DND-41 (cell line): ENCODE measurements around the gene MRPS27.

Source experiments
- ATAC-seq: fragments of 200-7000 bp; cut with Tn5 transposase; 3 replicates; pipeline ENCODE4 v1.9.1; 2021; ENCODE audit warnings: low read depth; ENCODE audit not compliant: insufficient read depth
- DNase-seq: peaks from one replicate; pipeline ENCODE4 v3.0.0-alpha.2; 2020
- H2AFZ ChIP-seq: 2 replicates; pipeline ENCODE4 v1.6.0; 2012; ENCODE audit warnings: low read depth, low read length
- H3K27ac ChIP-seq: 2 replicates; pipeline ENCODE4 v1.5.1; 2012; ENCODE audit warnings: low read length, inconsistent platforms
- H3K27me3 ChIP-seq: fragments of 200-600 bp; sonication (generic); 2 replicates; pipeline ENCODE4 v1.6.0; 2012; ENCODE audit warnings: low read length, mild to moderate bottlenecking, inconsistent platforms; ENCODE audit not compliant: insufficient read depth, poor library complexity
- H3K36me3 ChIP-seq: 2 replicates; pipeline ENCODE4 v1.5.1; 2012; ENCODE audit warnings: low read length, inconsistent platforms; ENCODE audit not compliant: insufficient read depth
- H3K4me1 ChIP-seq: 2 replicates; pipeline ENCODE4 v1.5.1; 2012; ENCODE audit warnings: mild to moderate bottlenecking, low read length; ENCODE audit not compliant: insufficient read depth
- H3K4me2 ChIP-seq: 2 replicates; pipeline ENCODE4 v1.6.0; 2012; ENCODE audit warnings: mild to moderate bottlenecking, moderate library complexity, low read length, inconsistent platforms; ENCODE audit not compliant: insufficient read depth
- H3K4me3 ChIP-seq, 2 experiments: fragments of 200-600 bp in 1 of 2; shearing (Covaris generic) in 1 of 2; 2 replicates each; pipeline ENCODE4 v1.5.1; 2012 to 2016; ENCODE audit warnings: inconsistent platforms in 2 of 2, low read length in 2 of 2, mild to moderate bottlenecking in 2 of 2, low read depth in 1 of 2, moderate library complexity in 1 of 2
- H3K79me2 ChIP-seq: 2 replicates; pipeline ENCODE4 v1.6.0; 2012; ENCODE audit warnings: low read length, inconsistent platforms; ENCODE audit not compliant: insufficient read depth
- H3K9ac ChIP-seq: 2 replicates; pipeline ENCODE4 v1.6.0; 2012; ENCODE audit warnings: low read depth, mild to moderate bottlenecking, inconsistent platforms, low read length, moderate library complexity
- H3K9me3 ChIP-seq: 2 replicates; pipeline ENCODE4 v1.5.1; 2012; ENCODE audit warnings: low read length, moderate library complexity, mild to moderate bottlenecking, inconsistent platforms; ENCODE audit not compliant: insufficient read depth, severe bottlenecking
- H4K20me1 ChIP-seq: 2 replicates; pipeline ENCODE4 v1.6.0; 2012; ENCODE audit warnings: low read length; ENCODE audit not compliant: insufficient read depth
- EZH2 ChIP-seq: IDR thresholded peaks from 3 replicates; pipeline ENCODE4 v1.6.1; 2012; ENCODE audit warnings: borderline replicate concordance, low read depth, mild to moderate bottlenecking, moderate library complexity, low read length, inconsistent platforms; ENCODE audit not compliant: severe bottlenecking
- TF ChIP-seq, protein P1 (sequence below): IDR thresholded peaks from 2 replicates; pipeline ENCODE4 v1.5.1; 2012; ENCODE audit warnings: borderline replicate concordance, low read length, moderate library complexity, mild to moderate bottlenecking; ENCODE audit not compliant: poor library complexity, severe bottlenecking; ENCODE audit errors: extremely low read depth

Gene MRPS27

DNA sequence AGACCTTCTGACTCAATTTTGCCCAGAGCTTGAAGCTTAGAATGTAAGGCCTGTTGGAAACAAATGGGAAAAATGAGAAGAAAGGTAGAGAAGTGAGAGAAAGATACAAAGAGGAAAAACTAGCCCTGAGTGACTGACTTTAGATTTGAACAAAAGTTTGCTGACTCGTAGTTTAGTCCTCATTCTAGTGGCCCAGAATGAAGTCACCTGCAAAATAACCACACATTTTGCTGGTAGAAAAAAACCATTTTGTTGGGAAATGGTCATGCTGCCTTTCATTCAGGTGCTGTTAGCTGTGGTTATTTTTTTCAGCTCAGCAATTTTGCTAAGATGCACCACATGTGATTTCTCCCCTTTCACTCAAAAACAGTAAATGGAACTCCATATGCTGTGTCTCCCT is 98.9 kb downstream of the MRPS27 start:
- no peaks in the 10 kb centered on the region for H3K79me2 ChIP-seq
- no peaks in the 10 kb centered on the region for H3K27me3 ChIP-seq
- H2AFZ ChIP-seq, result no peak overlapping the region
- no peak overlapping the region for H3K4me2 ChIP-seq
- ATAC-seq, result no peak
- no peak overlapping the region for H3K27ac ChIP-seq
- no peaks in the 10 kb centered on the region for H3K4me1 ChIP-seq
- H3K9ac ChIP-seq, result no peak overlapping the region
- TF ChIP-seq, protein P1, sequence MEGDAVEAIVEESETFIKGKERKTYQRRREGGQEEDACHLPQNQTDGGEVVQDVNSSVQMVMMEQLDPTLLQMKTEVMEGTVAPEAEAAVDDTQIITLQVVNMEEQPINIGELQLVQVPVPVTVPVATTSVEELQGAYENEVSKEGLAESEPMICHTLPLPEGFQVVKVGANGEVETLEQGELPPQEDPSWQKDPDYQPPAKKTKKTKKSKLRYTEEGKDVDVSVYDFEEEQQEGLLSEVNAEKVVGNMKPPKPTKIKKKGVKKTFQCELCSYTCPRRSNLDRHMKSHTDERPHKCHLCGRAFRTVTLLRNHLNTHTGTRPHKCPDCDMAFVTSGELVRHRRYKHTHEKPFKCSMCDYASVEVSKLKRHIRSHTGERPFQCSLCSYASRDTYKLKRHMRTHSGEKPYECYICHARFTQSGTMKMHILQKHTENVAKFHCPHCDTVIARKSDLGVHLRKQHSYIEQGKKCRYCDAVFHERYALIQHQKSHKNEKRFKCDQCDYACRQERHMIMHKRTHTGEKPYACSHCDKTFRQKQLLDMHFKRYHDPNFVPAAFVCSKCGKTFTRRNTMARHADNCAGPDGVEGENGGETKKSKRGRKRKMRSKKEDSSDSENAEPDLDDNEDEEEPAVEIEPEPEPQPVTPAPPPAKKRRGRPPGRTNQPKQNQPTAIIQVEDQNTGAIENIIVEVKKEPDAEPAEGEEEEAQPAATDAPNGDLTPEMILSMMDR, result no peak
- TF ChIP-seq EZH2, result no peak
- DNase-seq, result no peak
- H3K9me3 ChIP-seq, result no peaks in the 10 kb centered on the region
- peaks cover 93% of the 10 kb centered on the region for H3K36me3 ChIP-seq
- peaks cover 7% of the 10 kb centered on the region for H4K20me1 ChIP-seq
- H3K4me3 ChIP-seq, result no peak overlapping the region

DNA sequence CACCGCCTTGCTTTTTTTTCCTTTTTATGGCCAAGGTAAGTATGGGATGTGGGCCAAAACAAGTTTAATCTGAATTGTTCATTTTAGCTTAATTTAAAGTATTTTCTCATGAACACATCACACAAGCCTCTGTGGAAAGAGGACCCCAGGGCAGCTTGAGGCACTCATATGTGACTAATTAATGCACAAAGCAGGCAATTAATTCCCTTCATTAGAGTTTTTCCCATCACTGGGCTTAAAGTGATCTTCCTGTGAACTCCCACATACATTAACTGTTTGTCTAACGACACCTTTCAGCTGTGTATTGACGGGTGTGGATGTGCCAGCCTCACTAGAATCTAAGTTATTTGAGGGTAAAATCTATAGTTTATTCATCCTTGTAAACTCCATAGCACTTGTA is 103.3 kb downstream of the MRPS27 start:
- Histone ChIP-seq H3K4me2 (no peak overlapping the region), H3K4me3 (no peak overlapping the region), H3K79me2 (no peaks in the 10 kb centered on the region), H2AFZ (no peak overlapping the region), H4K20me1 (no peaks in the 10 kb centered on the region), H3K9ac (no peak overlapping the region), H3K27me3 (no peaks in the 10 kb centered on the region), H3K27ac (no peak overlapping the region), H3K4me1 (no peaks in the 10 kb centered on the region), H3K9me3 (no peaks in the 10 kb centered on the region), H3K36me3 (peaks cover 54% of the 10 kb centered on the region)
- TF ChIP-seq, protein P1, result no peak
- TF ChIP-seq EZH2, result no peak
- ATAC-seq (no peak), DNase-seq (no peak)

DNA sequence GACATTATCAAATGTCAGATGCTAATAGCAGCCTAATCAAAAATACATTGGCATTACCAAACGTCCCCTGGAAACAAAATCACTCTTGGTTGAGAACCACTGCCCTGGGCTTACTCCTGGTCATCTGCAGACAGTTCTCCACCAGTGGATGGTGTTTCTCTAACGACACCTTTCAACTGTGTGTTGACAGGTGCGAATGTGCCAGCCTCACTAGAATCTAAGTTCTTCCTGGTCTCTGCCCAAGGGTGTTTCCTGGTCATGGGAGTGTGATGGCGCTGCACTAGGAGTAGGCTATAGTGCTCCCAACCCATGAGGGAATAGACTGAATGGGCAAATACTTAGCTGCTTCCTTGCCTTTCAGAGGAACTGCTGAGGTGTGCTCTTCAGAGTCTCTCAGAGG is 105.9 kb downstream of the MRPS27 start:
- no peaks in the 10 kb centered on the region for H3K9me3 ChIP-seq
- no peaks in the 10 kb centered on the region for H3K4me1 ChIP-seq
- no peaks in the 10 kb centered on the region for H4K20me1 ChIP-seq
- no peak overlapping the region for H3K9ac ChIP-seq
- H2AFZ ChIP-seq, result no peak overlapping the region
- peaks cover 30% of the 10 kb centered on the region for H3K36me3 ChIP-seq
- ATAC-seq, result no peak
- H3K4me3 ChIP-seq, result no peak overlapping the region
- no peaks in the 10 kb centered on the region for H3K79me2 ChIP-seq
- H3K4me2 ChIP-seq, result no peak overlapping the region
- TF ChIP-seq, protein P1, result no peak
- TF ChIP-seq EZH2, result no peak
- H3K27me3 ChIP-seq, result no peaks in the 10 kb centered on the region
- DNase-seq, result no peak
- H3K27ac ChIP-seq, result no peak overlapping the region

DNA sequence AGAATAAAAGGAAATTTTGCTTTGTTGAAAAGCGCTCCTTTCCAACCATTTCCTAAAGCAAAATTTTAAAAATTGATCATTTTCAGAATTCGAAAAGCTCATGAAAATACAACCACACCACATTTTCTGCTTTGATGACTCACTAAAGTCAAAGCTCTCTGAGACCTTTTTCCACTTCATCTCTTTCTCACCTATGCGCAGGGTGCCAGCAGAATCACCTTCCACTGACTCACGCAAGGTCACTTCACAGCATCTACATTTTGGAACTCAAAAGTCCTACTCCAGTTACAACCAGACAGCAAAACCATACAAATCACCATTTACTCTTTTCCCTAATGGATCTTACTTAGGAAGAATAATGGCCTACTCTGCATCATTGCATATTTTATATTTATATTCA is 106.6 kb downstream of the MRPS27 start:
- H3K4me1 ChIP-seq, result no peaks in the 10 kb centered on the region
- H3K9me3 ChIP-seq, result no peaks in the 10 kb centered on the region
- H3K4me3 ChIP-seq, result no peak overlapping the region
- no peak overlapping the region for H3K9ac ChIP-seq
- H3K27ac ChIP-seq, result no peak overlapping the region
- no peak for TF ChIP-seq EZH2
- TF ChIP-seq, protein P1, result no peak
- no peak overlapping the region for H3K4me2 ChIP-seq
- no peaks in the 10 kb centered on the region for H4K20me1 ChIP-seq
- H3K36me3 ChIP-seq, result peaks cover 23% of the 10 kb centered on the region
- H3K79me2 ChIP-seq, result no peaks in the 10 kb centered on the region
- H3K27me3 ChIP-seq, result no peaks in the 10 kb centered on the region
- no peak for ATAC-seq
- no peak overlapping the region for H2AFZ ChIP-seq
- DNase-seq, result no peak
